Caco-2 (cell line): Measurements from ENCODE around the gene MOAP1. TPM values are rescaled to one million over a fixed set of nuclear protein-coding genes. Genes with fewer than 3 reads are reported as not detected.

Experiments
- BruUV-seq: library from RNA; stranded (reverse); fragments of 400-500 nt; replicated peaks from 2 replicates; lab custom pipeline; 2021; lab: Mats Ljungman, UMichigan
- CTCF ChIA-PET: fragments of 300-600 bp; sonication (Branson Sonifier 250); formaldehyde crosslinking; loops from one replicate; lab custom pipeline; 2022; ENCODE audit warnings: antibody characterized with exemption; lab: Charles Lee
- POLR2A ChIA-PET: fragments of 300-600 bp; sonication (Branson Sonifier 250); formaldehyde crosslinking; loops from one replicate; lab custom pipeline; 2022; ENCODE audit warnings: antibody characterized with exemption; lab: Charles Lee
- DNase-seq, 2 experiments: peaks; one replicate each; pipeline versions ENCODE4 v3.0.0 to v3.0.0-alpha.2; 2020 to 2022
- H3K27me3 ChIP-seq: replicated peaks from 2 replicates; pipeline ENCODE4 v1.6.0; 2011; ENCODE audit warnings: low read length; ENCODE audit not compliant: control insufficient read depth, insufficient read depth
- H3K36me3 ChIP-seq: 2 replicates; pipeline ENCODE4 v1.5.1; 2011; ENCODE audit warnings: low read length; ENCODE audit not compliant: control insufficient read depth, insufficient read depth
- H3K4me1 ChIP-seq: fragments of 250-450 bp; sonication (Bioruptor Pico); 2 replicates; pipeline ENCODE4 v1.5.1; 2020; ENCODE audit warnings: mild to moderate bottlenecking
- H3K4me3 ChIP-seq: 2 replicates; pipeline ENCODE4 v1.5.1; 2011; ENCODE audit warnings: low read depth, mild to moderate bottlenecking, control low read depth, low read length
- H3K9me3 ChIP-seq: fragments of 250-450 bp; sonication (Bioruptor Pico); 2 replicates; pipeline ENCODE4 v1.5.1; 2020; ENCODE audit warnings: mild to moderate bottlenecking, moderate library complexity
- H3K27ac Mint-ChIP-seq: one replicate; pipeline ENCODE4 v1.8.0; 2022; ENCODE audit warnings: mixed read lengths; ENCODE audit not compliant: unreplicated experiment
- H3K27me3 Mint-ChIP-seq: one replicate; pipeline ENCODE4 v1.8.0; 2022; ENCODE audit warnings: mixed read lengths; ENCODE audit not compliant: insufficient read depth, unreplicated experiment
- H3K36me3 Mint-ChIP-seq: one replicate; pipeline ENCODE4 v1.8.0; 2022; ENCODE audit warnings: mild to moderate bottlenecking, mixed read lengths; ENCODE audit not compliant: insufficient read depth, unreplicated experiment
- H3K4me1 Mint-ChIP-seq: one replicate; pipeline ENCODE4 v1.8.0; 2022; ENCODE audit warnings: low read depth, mixed read lengths; ENCODE audit not compliant: unreplicated experiment
- H3K4me3 Mint-ChIP-seq: one replicate; pipeline ENCODE4 v1.8.0; 2022; ENCODE audit warnings: mild to moderate bottlenecking, moderate library complexity, mixed read lengths; ENCODE audit not compliant: unreplicated experiment
- H3K9me3 Mint-ChIP-seq: one replicate; pipeline ENCODE4 v1.8.0; 2022; ENCODE audit warnings: mixed read lengths; ENCODE audit not compliant: unreplicated experiment
- CTCF ChIP-seq, 2 experiments: fragments of 200-600 bp in 1 of 2; IDR thresholded peaks; 1 replicate in 1 of 2; 2 replicates in 1 of 2; pipeline versions ENCODE4 v1.5.1 to v1.8.0; 2011 to 2022; ENCODE audit warnings: antibody characterized with exemption in 1 of 2, control low read depth in 1 of 2, inconsistent platforms in 1 of 2, low read depth in 1 of 2, low read length in 1 of 2, mild to moderate bottlenecking in 1 of 2, moderate library complexity in 1 of 2; ENCODE audit not compliant: insufficient read depth in 1 of 2, severe bottlenecking in 1 of 2, unreplicated experiment in 1 of 2
- intact Hi-C: fragments of 100-400 bp; cut with micrococcal nuclease; formaldehyde crosslinking; loops from one replicate; pipeline ENCODE4 v1.10.0; 2022; ENCODE audit not compliant: unreplicated experiment
- total RNA-seq: library from RNA; stranded (reverse); gene quantifications from 2 replicates; pipeline ENCODE4 v1.2.3, GENCODE V29; 2022

Gene MOAP1
- total RNA-seq, 1 experiment from 2014 or later = 12.2 TPM

- no TSS peak for BruUV-seq
- CTCF ChIA-PET = no interaction called here
- TF ChIP-seq CTCF (IDR thresholded peaks at IDR 0.05; ENCODE audit: insufficient read depth in 1 of 2, low read depth in 1 of 2, low read length in 1 of 2, severe bottlenecking in 1 of 2, unreplicated experiment in 1 of 2) = no peak
- Mint-ChIP-seq H3K27ac (peak overlapping the region; percentile 47), H3K36me3 (peaks cover 7% of the 10 kb centered on the region), H3K9me3 (no peaks in the 10 kb centered on the region), H3K27me3 (no peaks in the 10 kb centered on the region), H3K4me3 (peak overlapping the region; percentile 73), H3K4me1 (no peaks in the 10 kb centered on the region)
- no peaks in the 10 kb centered on the region for H3K27me3 ChIP-seq
- H3K36me3 ChIP-seq = no peaks in the 10 kb centered on the region
- DNase-seq = peak; percentile 29 to 47
- no peaks in the 10 kb centered on the region for H3K4me1 ChIP-seq
- intact Hi-C loops = no loop called here
- peak overlapping the region; percentile 36 for H3K4me3 ChIP-seq
- POLR2A ChIA-PET = no interaction called here
- no peaks in the 10 kb centered on the region for H3K9me3 ChIP-seq
These were observed 46.7 kb upstream of the MOAP1 start for GRCh38 chr14:93231129-93231979.

- no TSS peak for BruUV-seq
- ChIA-PET POLR2A (no interaction called here), CTCF (no interaction called here)
- Mint-ChIP-seq H3K4me1 (no peaks in the 10 kb centered on the region), H3K27ac (peak overlapping the region; percentile 47), H3K36me3 (peaks cover 7% of the 10 kb centered on the region), H3K9me3 (no peaks in the 10 kb centered on the region), H3K4me3 (peak overlapping the region; percentile 73), H3K27me3 (no peaks in the 10 kb centered on the region)
- TF ChIP-seq CTCF (IDR thresholded peaks at IDR 0.05; ENCODE audit: insufficient read depth in 1 of 2, low read depth in 1 of 2, low read length in 1 of 2, severe bottlenecking in 1 of 2, unreplicated experiment in 1 of 2) = no peak
- intact Hi-C loops = no loop called here
- Histone ChIP-seq H3K4me1 (no peaks in the 10 kb centered on the region), H3K36me3 (no peaks in the 10 kb centered on the region), H3K4me3 (no peak overlapping the region; the same call in 1 of the 2 replicates), H3K27me3 (no peaks in the 10 kb centered on the region), H3K9me3 (no peaks in the 10 kb centered on the region)
- no peak for DNase-seq
These were observed 45.8 kb upstream of the MOAP1 start for GRCh38 chr14:93230539-93230938.

- BruUV-seq = TSS peak; percentile 22
- ChIA-PET POLR2A (no interaction called here), CTCF (no interaction called here)
- H3K27me3 Mint-ChIP-seq = no peaks in the 10 kb centered on the region
- no peak for DNase-seq
- H3K9me3 Mint-ChIP-seq = no peaks in the 10 kb centered on the region
- H3K27ac Mint-ChIP-seq = no peak overlapping the region
- H3K4me1 Mint-ChIP-seq = no peaks in the 10 kb centered on the region
- Histone ChIP-seq H3K27me3 (no peaks in the 10 kb centered on the region), H3K9me3 (no peaks in the 10 kb centered on the region), H3K4me3 (no peak overlapping the region), H3K36me3 (no peaks in the 10 kb centered on the region), H3K4me1 (no peaks in the 10 kb centered on the region)
- no peak for TF ChIP-seq CTCF (IDR thresholded peaks at IDR 0.05; ENCODE audit: insufficient read depth in 1 of 2, low read depth in 1 of 2, low read length in 1 of 2, severe bottlenecking in 1 of 2, unreplicated experiment in 1 of 2)
- intact Hi-C loops = no loop called here
- H3K36me3 Mint-ChIP-seq = peaks cover 7% of the 10 kb centered on the region
- H3K4me3 Mint-ChIP-seq = no peak overlapping the region
These were observed 43.9 kb upstream of the MOAP1 start for GRCh38 chr14:93228550-93228949.
